Endothelial cell of umbilical vein (primary cell): ENCODE measurements around the gene CROCC. TPM values are rescaled to one million over a fixed set of nuclear protein-coding genes. Genes with fewer than 3 reads are reported as not detected.

Source experiments
- BruUV-seq: library from RNA; stranded (reverse); fragments of 400-500 nt; replicated peaks from 2 replicates; lab custom pipeline; 2021; lab: Mats Ljungman, UMichigan
- CTCF ChIA-PET: fragments of 300-600, 350-600 bp; sonication (Branson Sonifier 250); formaldehyde crosslinking; loops from one replicate; lab custom pipeline; 2021; ENCODE audit warnings: antibody characterized with exemption, inconsistent platforms; lab: Charles Lee
- POLR2A ChIA-PET: fragments of 300-600, 350-600 bp; sonication (Branson Sonifier 250); formaldehyde crosslinking; loops from one replicate; lab custom pipeline; 2021; ENCODE audit warnings: antibody characterized with exemption, inconsistent platforms; lab: Charles Lee
- DNase-seq: peaks from one replicate; pipeline ENCODE4 v3.0.0-alpha.2; 2011; ENCODE audit warnings: low read depth, low spot score
- FAIRE-seq: peaks from 2 replicates; lab custom pipeline; 2011; peaks lifted over from hg19 to GRCh38; lab: Jason Lieb, UNC
- H2AFZ ChIP-seq: 2 replicates; pipeline ENCODE4 v1.6.0; 2012; ENCODE audit warnings: low read depth, low read length, control low read depth, inconsistent platforms
- H3K27ac ChIP-seq: 2 replicates; pipeline ENCODE4 v1.5.1; 2011; ENCODE audit warnings: low read depth, mild to moderate bottlenecking, control low read depth, low read length, moderate library complexity; ENCODE audit not compliant: insufficient read depth
- H3K27me3 ChIP-seq, 2 experiments: 2 replicates each; pipeline versions ENCODE4 v1.6.0 to v1.6.1; 2011; ENCODE audit warnings: low read length in 2 of 2, mixed read lengths in 1 of 2; ENCODE audit not compliant: control insufficient read depth in 2 of 2, insufficient read depth in 2 of 2
- H3K36me3 ChIP-seq, 2 experiments: 2 replicates in 1 of 2; 3 replicates in 1 of 2; pipeline ENCODE4 v1.5.1; 2011; ENCODE audit warnings: low read length in 2 of 2, mild to moderate bottlenecking in 1 of 2, moderate library complexity in 1 of 2; ENCODE audit not compliant: control insufficient read depth in 2 of 2, insufficient read depth in 2 of 2; ENCODE audit errors: extremely low read depth in 1 of 2
- H3K4me1 ChIP-seq: 3 replicates; pipeline ENCODE4 v1.5.1; 2011; ENCODE audit warnings: mild to moderate bottlenecking, low read length; ENCODE audit not compliant: control insufficient read depth, insufficient read depth; ENCODE audit errors: extremely low read depth
- H3K4me2 ChIP-seq: 2 replicates; pipeline ENCODE4 v1.6.1; 2011; ENCODE audit warnings: low read length, control low read depth, mixed read lengths; ENCODE audit not compliant: insufficient read depth
- H3K4me3 ChIP-seq, 3 experiments: fragments of 200-600 bp in 1 of 3; sonication (generic), shearing (Covaris generic) in 1 of 3; replicated peaks in 1 of 3; 2 replicates each; pipeline ENCODE4 v1.5.1; 2011 to 2016; ENCODE audit warnings: control low read depth in 3 of 3, low read length in 3 of 3, mild to moderate bottlenecking in 2 of 3, inconsistent platforms in 1 of 3, low read depth in 1 of 3, moderate library complexity in 1 of 3; ENCODE audit not compliant: insufficient read depth in 1 of 3
- H3K79me2 ChIP-seq: 2 replicates; pipeline ENCODE4 v1.6.0; 2012; ENCODE audit warnings: low read length, inconsistent platforms; ENCODE audit not compliant: control insufficient read depth, insufficient read depth
- H3K9ac ChIP-seq: replicated peaks from 2 replicates; pipeline ENCODE3; 2011; ENCODE audit warnings: low read length, control low read depth; ENCODE audit not compliant: insufficient read depth; ENCODE audit errors: extremely low read depth
- H3K9me1 ChIP-seq: replicated peaks from 3 replicates; pipeline ENCODE4 v1.6.0; 2011; ENCODE audit warnings: mild to moderate bottlenecking, low read length; ENCODE audit not compliant: control insufficient read depth, insufficient read depth; ENCODE audit errors: extremely low read depth
- H3K9me3 ChIP-seq: replicated peaks from 2 replicates; pipeline ENCODE4 v1.5.1; 2012; ENCODE audit warnings: low read length, inconsistent platforms; ENCODE audit not compliant: control insufficient read depth, insufficient read depth
- H4K20me1 ChIP-seq: replicated peaks from 2 replicates; pipeline ENCODE3; 2011; ENCODE audit warnings: mild to moderate bottlenecking, low read length; ENCODE audit not compliant: control insufficient read depth, insufficient read depth; ENCODE audit errors: extremely low read depth
- EZH2 ChIP-seq: IDR thresholded peaks from 2 replicates; pipeline ENCODE4 v1.6.1; 2012; ENCODE audit warnings: borderline replicate concordance, low read depth, mild to moderate bottlenecking, moderate library complexity, low read length, inconsistent platforms; ENCODE audit not compliant: severe bottlenecking
- FOS ChIP-seq: IDR thresholded peaks from 2 replicates; pipeline ENCODE4 v1.6.1; 2011; ENCODE audit warnings: mild to moderate bottlenecking, low read length, moderate library complexity, borderline replicate concordance; ENCODE audit not compliant: insufficient read depth
- GATA2 ChIP-seq: IDR thresholded peaks from 2 replicates; pipeline ENCODE4 v1.7.0; 2011; ENCODE audit warnings: low read depth, mild to moderate bottlenecking, moderate library complexity, mixed read lengths, low read length; ENCODE audit not compliant: insufficient read length, insufficient read depth
- JUN ChIP-seq: IDR thresholded peaks from 2 replicates; pipeline ENCODE4 v1.6.1; 2011; ENCODE audit warnings: borderline replicate concordance, low read depth; ENCODE audit not compliant: insufficient read length, insufficient read depth
- MYC ChIP-seq: IDR thresholded peaks from one replicate; pipeline ENCODE4 v1.6.1; 2011; ENCODE audit warnings: mild to moderate bottlenecking, low read depth, low read length
- POLR2A ChIP-seq: IDR thresholded peaks from 2 replicates; pipeline ENCODE4 v1.6.1; 2012; ENCODE audit warnings: low read depth, mild to moderate bottlenecking, control low read depth, low read length
- POLR2AphosphoS5 ChIP-seq: IDR thresholded peaks from 2 replicates; pipeline ENCODE4 v1.6.1; 2012; ENCODE audit warnings: low read depth, mild to moderate bottlenecking, control low read depth, low read length, moderate library complexity; ENCODE audit not compliant: insufficient read depth
- dilution Hi-C: fragments of 300-500 bp; cut with MboI; formaldehyde crosslinking; loops from one replicate; pipeline ENCODE4 v1.15.0; 2019; ENCODE audit warnings: low sequenced_read_pairs; ENCODE audit not compliant: extremely low pct_ligation_motif_present
- intact Hi-C: fragments of 100-400 bp; cut with micrococcal nuclease; formaldehyde crosslinking; loops from one replicate; pipeline ENCODE4 v1.10.0; 2022
- polyA plus RNA-seq, 4 experiments: library from polyadenylated mRNA; depleted of rRNA in 3 of 4; stranded (reverse) in 3 of 4; unstranded in 1 of 4; fragments of >200 nt; gene quantifications; 2 replicates each; pipeline versions ENCODE4 v1.2.1 to v1.2.3, GENCODE V29; 2011 to 2012; ENCODE audit warnings: missing spikeins in 1 of 4
- total RNA-seq: library from RNA; stranded (reverse); gene quantifications from 2 replicates; pipeline ENCODE4 v1.2.3, GENCODE V29; 2021
- TF ChIP-seq, protein P1 (sequence below): IDR thresholded peaks from 2 replicates; pipeline ENCODE4 v1.6.1; 2011; ENCODE audit not compliant: insufficient read depth, insufficient read length
- TF ChIP-seq, protein P2 (sequence below), 2 donors: IDR thresholded peaks; 1 replicate in 1 of 2; 2 replicates in 1 of 2; pipeline ENCODE4 v1.5.1; 2011; ENCODE audit warnings: low read length in 2 of 2, mild to moderate bottlenecking in 2 of 2, moderate library complexity in 2 of 2, control low read depth in 1 of 2, inconsistent platforms in 1 of 2, low read depth in 1 of 2; ENCODE audit not compliant: insufficient read depth in 1 of 2; ENCODE audit errors: extremely low read depth in 1 of 2

The CROCC gene
- total and polyA plus RNA-seq, 2 donors (not counting 3 experiments of a cell fraction or from before 2014, with no cell fraction given), result 18.3 to 35.5 TPM

DNA sequence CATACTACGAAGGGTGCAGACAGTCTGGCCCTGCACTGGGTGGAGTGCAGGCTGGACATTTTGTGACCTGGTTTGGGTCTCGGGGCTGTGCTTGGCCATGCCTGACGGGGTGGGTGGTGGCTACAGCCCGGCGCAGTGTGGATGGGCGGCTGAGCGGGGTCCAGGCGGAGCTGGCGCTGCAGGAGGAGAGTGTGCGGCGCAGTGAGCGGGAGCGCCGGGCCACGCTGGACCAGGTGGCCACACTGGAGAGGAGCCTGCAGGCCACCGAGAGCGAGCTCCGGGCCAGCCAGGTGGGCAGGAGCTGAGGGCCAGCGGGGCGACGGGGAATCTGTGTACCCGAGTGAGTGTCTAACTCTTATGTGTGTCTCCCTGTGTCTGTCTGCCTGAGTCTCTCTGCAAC lies 44.6 kb downstream of the CROCC start:
- peaks cover 0 to 8% of the 10 kb centered on the region in 2 experiments for H3K36me3 ChIP-seq
- H3K79me2 ChIP-seq, result no peaks in the 10 kb centered on the region
- H3K9me1 ChIP-seq, result no peaks in the 10 kb centered on the region
- no peaks in the 10 kb centered on the region for H4K20me1 ChIP-seq
- H2AFZ ChIP-seq, result no peak overlapping the region
- H3K27me3 ChIP-seq, result no peaks in the 10 kb centered on the region
- peaks cover 11% of the 10 kb centered on the region for H3K4me1 ChIP-seq
- H3K4me2 ChIP-seq, result no peak overlapping the region
- no TSS peak for BruUV-seq
- H3K9me3 ChIP-seq, result no peaks in the 10 kb centered on the region
- TF ChIP-seq, protein P1, sequence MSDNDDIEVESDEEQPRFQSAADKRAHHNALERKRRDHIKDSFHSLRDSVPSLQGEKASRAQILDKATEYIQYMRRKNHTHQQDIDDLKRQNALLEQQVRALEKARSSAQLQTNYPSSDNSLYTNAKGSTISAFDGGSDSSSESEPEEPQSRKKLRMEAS, result no peak
- TF ChIP-seq, protein P2, sequence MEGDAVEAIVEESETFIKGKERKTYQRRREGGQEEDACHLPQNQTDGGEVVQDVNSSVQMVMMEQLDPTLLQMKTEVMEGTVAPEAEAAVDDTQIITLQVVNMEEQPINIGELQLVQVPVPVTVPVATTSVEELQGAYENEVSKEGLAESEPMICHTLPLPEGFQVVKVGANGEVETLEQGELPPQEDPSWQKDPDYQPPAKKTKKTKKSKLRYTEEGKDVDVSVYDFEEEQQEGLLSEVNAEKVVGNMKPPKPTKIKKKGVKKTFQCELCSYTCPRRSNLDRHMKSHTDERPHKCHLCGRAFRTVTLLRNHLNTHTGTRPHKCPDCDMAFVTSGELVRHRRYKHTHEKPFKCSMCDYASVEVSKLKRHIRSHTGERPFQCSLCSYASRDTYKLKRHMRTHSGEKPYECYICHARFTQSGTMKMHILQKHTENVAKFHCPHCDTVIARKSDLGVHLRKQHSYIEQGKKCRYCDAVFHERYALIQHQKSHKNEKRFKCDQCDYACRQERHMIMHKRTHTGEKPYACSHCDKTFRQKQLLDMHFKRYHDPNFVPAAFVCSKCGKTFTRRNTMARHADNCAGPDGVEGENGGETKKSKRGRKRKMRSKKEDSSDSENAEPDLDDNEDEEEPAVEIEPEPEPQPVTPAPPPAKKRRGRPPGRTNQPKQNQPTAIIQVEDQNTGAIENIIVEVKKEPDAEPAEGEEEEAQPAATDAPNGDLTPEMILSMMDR (IDR thresholded peaks at IDR 0.05; ENCODE audit: extremely low read depth in 1 of 2, insufficient read depth in 1 of 2, low read depth in 1 of 2, low read length in 2 of 2), result no peak
- TF ChIP-seq EZH2, result no peak
- no peak for TF ChIP-seq FOS
- no peak for TF ChIP-seq JUN
- TF ChIP-seq MYC, result no peak
- no peak for TF ChIP-seq POLR2AphosphoS5
- TF ChIP-seq POLR2A, result no peak
- TF ChIP-seq GATA2, result no peak
- ChIA-PET CTCF (interaction anchor here (1.1 to 3.1 kb wide), 4 partner anchors 14 to 80 kb away, joined by 3 to 25 read pairs (median 8); partner anchors contain the start of gene MFAP2), POLR2A (interaction anchor here (1.8 kb wide), 1 partner anchor 19 kb away, joined by 8 read pairs; no protein-coding TSS in a partner anchor)
- DNase-seq (no peak), FAIRE-seq (no peak)
- no peak overlapping the region for H3K4me3 ChIP-seq
- no peak overlapping the region for H3K27ac ChIP-seq
- intact Hi-C loops, result no loop called here
- dilution Hi-C loops, result no loop called here
- no peak overlapping the region for H3K9ac ChIP-seq
